ENCODE measurements around the gene FXYD4.
"Not testable (repeated sequence)": the region's sequence is repeated elsewhere in the genome, so short reads cannot be mapped to it uniquely, and the experiment has no call there.

Gene FXYD4

DNA sequence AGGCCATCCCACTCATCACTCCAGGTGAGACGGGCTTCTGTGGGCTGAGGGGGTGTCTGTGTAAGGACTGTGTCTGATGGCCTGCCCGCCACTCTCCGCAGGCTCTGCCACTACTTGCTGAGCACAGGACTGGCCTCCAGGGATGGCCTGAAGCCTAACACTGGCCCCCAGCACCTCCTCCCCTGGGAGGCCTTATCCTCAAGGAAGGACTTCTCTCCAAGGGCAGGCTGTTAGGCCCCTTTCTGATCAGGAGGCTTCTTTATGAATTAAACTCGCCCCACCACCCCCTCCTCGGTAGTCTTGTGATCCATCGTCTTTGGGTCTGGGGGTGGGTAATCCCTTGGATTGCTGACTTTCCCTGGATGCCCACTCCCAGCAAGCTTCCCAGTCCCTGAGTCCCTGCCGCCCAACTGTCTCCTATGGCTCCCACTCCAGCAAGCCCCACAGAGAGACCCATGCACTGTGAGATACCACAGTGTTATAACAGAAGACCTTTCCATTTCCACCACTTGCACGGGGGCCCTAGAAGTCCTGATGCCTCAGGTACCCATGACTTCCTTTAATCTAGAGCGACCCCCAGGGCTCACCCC is 4.7 kb downstream of the FXYD4 start:
- no peak for DNase-seq (ENCODE audit: low read depth)

DNA sequence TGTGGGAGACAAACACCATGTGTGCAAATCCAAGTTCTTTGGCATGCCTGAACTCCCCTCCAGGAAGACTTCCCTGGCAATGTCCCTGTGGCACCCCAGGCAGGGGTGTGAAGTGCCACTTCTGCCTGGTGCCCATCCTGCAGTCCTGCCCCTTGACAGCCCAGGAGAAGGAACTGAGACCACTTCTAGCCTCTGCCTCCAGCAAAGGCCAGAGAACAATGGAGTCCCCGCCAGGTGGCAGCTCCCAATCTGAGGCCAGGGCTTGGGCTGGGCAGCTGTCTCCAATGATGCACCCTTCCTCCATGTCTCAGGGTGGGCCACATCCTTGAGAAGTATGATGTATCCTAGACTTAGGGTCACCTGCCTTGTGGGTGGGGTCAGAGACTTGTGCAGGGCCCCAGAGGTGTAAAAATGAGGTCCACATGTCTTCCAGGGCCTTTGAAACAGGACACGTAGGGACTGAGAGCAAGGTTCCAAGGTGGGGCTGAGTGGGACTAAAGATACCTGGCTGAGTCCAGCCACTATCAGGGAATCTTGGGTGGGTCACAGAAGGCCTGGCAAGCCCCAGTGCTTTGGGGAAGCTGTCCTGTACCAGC is 5.5 kb downstream of the FXYD4 start:
- no peak for DNase-seq (ENCODE audit: low read depth)

DNA sequence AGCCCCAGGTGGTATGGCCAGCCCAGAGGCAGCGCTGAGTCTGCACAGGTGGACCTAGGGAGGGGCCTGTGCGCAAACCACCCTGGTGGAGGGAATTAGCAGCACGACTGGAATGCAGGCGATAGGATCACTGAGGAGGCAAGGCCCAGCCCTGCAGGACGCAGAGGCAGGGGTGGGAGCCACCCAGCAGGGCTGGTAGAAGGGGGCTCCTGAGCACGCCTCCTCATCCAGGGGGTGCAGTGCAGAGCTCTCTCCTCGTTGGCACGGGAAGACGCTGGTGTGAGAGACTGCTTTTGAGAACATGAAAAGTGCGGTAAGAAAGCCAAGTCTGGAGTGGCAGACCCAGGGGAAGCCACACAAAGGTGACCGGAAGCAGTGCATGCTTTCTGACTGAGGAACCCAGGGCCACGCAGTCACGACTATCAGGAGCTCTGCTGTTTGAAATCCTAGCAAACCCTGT is 6.0 kb downstream of the FXYD4 start:
- DNase-seq (ENCODE audit: low read depth), result no peak

DNA sequence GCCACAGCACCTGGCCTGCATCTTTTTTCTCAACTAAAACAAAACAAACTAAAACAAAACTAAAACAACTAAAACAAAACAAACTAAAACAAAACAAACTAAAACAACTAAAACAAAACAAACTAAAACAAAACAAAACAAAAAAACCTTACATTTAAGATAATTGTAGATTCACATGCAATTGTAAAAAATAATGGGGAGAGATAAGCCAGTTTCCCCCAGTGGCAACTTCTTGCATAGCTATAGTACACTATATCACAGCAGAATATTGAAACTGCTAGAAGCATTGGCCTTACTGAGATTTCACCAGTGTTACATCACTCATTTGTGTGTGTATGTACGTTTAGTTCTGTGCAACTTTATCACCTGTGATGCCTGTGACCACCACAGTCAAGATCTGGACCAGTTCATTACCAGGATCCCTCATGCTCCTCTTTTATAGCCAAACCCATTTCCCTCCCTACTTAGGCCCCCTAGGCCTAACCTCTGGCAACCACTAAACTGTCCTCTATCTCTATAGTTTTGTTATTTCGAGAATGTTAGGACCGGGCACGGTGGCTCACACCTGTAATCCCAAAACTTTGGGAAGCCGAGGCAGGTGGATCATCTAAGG is 9.3 kb downstream of the FXYD4 start:
- DNase-seq (ENCODE audit: low read depth), result no peak

- DNase-seq (ENCODE audit: low read depth), result no peak
Observed at GRCh38 chr10:43383204-43383971, 12.0 kb downstream of the FXYD4 start.

GRCh38 chr10:43384252-43385221 is 13.1 kb downstream of the FXYD4 start:
- DNase-seq (ENCODE audit: low read depth), result no peak

DNA sequence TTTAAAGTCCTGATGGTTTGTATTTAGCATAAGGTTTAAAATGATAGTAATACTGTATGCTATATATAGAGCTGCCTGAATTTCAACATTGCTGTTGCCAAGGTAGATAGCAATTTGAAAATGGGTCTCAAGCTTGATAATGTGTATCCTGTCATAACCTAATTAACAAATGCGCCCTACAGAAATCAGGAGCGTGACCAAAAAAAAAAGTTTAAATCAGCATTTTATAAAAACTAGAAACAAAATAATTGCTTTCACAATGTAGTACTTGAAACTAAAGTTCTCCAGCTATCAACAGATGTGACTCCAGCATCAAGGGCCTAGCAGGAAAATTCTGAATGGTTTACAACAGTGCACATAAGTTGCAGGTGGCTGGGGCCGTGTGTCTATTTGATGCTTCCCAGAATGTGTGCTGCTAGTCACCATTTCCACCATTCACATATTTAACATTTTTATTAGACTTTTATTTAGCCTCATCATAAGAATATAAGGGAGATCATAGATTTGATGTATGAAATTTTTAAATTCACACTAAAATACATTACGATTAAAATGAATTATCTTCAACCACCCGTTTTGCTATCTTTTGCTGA is 14.1 kb downstream of the FXYD4 start:
- no peak for DNase-seq (ENCODE audit: low read depth)

DNA sequence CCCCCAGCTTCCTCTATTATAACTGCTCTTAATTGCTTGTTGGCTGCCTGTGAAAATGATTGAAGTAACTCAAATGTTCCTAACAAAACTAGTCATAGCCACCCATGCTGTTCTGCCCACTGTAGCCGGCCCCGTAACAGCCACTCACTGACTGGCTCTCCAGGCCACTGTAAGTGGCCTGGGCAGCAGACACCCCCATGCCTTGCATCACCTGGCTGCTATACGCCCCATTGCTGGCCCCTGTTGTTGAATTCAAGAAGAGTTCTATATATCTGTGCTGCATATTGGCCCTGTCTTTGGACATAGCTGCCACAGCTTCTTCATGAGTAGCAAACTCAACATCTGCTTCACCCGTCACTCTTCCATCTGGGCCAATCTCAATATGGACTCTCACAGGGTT is 15.1 kb downstream of the FXYD4 start:
- DNase-seq (ENCODE audit: low read depth), result no peak

DNA sequence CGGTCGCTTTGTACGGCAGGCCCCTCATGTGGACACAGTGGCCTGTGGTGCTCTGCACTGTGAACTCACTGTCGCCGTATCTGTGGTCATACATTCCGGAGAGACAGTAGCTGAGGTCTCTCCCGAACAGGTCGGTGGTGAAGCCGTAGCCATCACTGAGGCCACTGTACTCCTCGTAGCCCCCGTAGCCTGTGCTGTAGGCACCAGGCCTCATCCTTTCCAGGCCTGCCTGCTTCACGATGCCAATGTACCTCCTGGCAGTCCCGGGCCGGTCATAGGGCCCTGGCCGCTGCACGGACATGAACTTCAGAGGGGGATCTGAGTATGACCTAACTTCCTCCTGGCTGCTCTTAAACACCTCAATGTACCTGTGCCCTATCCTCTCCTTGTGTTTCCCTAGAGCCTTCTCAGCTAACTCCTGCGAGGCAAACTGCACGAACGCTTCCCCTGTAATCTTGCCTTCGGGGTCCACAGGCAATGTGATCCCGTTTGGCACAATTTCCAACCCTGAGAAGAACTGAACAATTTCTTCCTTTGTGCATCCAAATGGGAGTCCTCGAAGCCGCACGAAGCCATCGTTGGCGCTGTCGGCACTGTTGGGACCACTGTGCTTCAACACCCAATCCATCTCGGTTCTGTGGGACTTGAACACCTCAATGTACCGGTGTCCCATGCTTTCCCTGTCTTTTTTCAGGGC is 15.7 kb downstream of the FXYD4 start:
- no peak for DNase-seq (ENCODE audit: low read depth)

- DNase-seq (ENCODE audit: low read depth), result no peak
Observed at GRCh38 chr10:43387678-43388032, 16.2 kb downstream of the FXYD4 start.

DNA sequence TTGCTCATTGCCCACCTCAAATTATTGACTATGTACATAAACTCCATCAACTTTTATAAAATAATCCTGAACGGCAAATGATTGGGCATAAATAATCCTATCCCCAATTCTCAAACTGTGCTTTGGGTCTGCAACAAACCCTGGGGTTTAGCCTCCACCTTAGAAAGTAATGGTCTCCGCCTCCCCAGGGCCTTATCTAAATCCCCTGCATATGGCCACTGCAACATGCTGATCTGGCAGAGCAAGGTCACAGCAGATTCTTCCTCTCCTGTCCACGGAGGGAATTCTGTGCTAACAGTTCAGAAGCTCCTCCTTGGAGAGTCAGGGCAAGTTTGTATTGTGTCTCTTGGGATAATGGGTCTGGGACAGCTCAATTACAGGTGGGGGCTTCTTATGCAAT is 18.4 kb downstream of the FXYD4 start:
- DNase-seq (ENCODE audit: low read depth), result no peak

GRCh38 chr10:43390333-43390732 is 18.9 kb downstream of the FXYD4 start:
- DNase-seq (ENCODE audit: low read depth), result no peak

- no peak for DNase-seq (ENCODE audit: low read depth)
Observed at GRCh38 chr10:43390759-43391158, 19.3 kb downstream of the FXYD4 start.

GRCh38 chr10:43391496-43391895 is 20.1 kb downstream of the FXYD4 start:
- DNase-seq (ENCODE audit: low read depth), result no peak

DNA sequence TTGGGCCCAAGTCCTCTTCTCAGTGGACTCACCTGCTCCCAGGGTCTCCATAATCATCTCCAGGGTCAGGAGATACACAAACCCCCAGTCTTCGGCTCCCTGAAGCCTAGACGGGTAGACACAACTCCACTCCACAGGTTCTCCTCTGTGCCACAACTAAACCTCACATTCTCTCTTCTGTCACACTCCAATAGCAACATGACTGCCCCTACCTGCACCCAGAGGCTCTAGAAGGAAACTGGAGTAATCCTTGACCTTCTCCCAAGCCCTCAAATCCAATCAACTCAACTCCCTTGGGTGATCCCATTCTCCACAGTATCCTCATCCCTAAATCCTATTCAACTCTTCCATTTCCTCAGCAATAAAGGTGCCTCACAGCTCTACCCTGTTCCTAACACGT is 21.3 kb downstream of the FXYD4 start:
- no peak for DNase-seq (ENCODE audit: low read depth)

DNA sequence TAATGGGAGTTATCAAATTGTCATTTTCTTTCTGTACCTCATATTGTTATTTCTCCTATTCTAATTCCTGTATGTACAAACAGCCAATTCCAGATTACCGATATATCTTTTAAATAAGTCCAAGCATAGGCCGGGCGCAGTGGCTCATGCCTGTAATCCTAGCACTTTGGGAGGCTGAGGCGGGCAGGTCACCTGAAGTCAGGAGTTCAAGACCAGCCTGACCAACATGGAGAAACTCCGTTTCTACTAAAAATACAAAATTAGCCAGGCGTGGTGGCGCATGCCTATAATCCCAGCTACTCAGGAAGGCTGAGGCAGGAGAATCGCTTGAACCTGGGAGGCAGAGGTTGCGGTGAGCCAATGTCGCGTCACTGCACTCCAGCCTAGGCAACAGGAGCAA is 21.8 kb downstream of the FXYD4 start:
- DNase-seq (ENCODE audit: low read depth), result not testable (repeated sequence)

GRCh38 chr10:43393606-43394360 is 22.3 kb downstream of the FXYD4 start:
- no peak for DNase-seq (ENCODE audit: low read depth)

DNA sequence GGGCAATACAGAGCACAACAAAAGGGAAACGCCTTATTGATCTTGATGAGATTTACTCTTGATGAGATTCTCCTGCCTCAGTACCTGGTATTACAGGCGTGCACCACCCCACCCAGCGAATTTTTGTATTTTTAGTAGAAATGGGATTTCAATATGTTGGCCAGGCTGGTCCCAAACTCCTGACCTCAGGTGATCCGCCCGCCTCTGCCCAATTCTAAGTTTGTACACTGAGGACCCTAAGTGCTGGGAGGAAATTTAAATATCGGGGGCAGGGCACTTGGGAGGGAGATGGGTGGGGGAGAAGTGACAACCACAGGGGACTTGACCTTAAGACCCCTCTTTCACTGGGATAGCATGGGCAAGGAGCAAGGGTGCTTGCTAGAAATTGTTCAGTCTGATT is 23.4 kb downstream of the FXYD4 start:
- DNase-seq (ENCODE audit: low read depth), result no peak

DNA sequence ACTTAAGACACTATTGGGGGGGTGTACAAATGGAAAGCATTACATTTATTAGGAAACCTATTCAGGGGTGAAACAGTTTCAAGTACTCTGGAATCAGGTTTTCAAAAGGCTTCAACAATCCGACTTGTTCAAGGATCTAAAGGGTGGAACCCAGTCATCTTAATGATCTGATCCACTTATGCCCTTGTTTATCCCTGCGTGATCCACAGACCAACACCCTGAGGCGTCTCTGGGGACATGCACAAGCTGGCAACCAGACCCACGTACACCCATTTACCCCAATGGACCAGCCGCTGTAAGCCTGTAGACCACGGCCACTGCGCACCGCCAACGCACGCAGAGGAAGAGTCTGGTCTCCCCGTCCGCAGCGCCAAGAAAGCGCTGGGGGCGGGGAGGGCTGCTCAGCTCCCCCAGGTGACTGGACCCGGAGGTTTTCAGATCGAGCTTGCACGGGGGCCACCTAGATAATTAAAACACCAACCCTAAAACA is 24.2 kb downstream of the FXYD4 start:
- DNase-seq (ENCODE audit: low read depth), result no peak
